ENCODE results near the gene NPM1.

NPM1 gene

GRCh38 chr5:171441246-171441791, 53.7 kb downstream of the NPM1 start:
- H3K36me3 ChIP-seq: no peaks in the 10 kb centered on the region
- H3K9me3 ChIP-seq: no peaks in the 10 kb centered on the region
- H3K27ac ChIP-seq: no peak overlapping the region
- no peak for DNase-seq
- intact Hi-C loops (cut with DNase I; ENCODE audit: low total_unique reads): no loop called here
- peaks cover 0 to 7% (median 0%) of the 10 kb centered on the region in 4 donors for H3K4me1 ChIP-seq
- H3K27me3 ChIP-seq: no peaks in the 10 kb centered on the region
- no peak for TF ChIP-seq CTCF (IDR thresholded peaks at IDR 0.05)
- H3K4me3 ChIP-seq: no peak overlapping the region

- H3K4me1 ChIP-seq: peaks cover 0 to 7% (median 0%) of the 10 kb centered on the region in 4 donors
Measured at GRCh38 chr5:171442287-171443042, 54.8 kb downstream of the NPM1 start.

GRCh38 chr5:171444582-171444981, 56.9 kb downstream of the NPM1 start:
- peaks cover 0 to 7% (median 0%) of the 10 kb centered on the region in 4 donors for H3K4me1 ChIP-seq
- H3K27ac ChIP-seq: no peak overlapping the region
- no peaks in the 10 kb centered on the region for H3K9me3 ChIP-seq
- intact Hi-C loops (cut with DNase I; ENCODE audit: low total_unique reads): no loop called here
- H3K27me3 ChIP-seq: no peaks in the 10 kb centered on the region
- DNase-seq: no peak
- H3K36me3 ChIP-seq: no peaks in the 10 kb centered on the region
- H3K4me3 ChIP-seq: no peak overlapping the region
- no peak for TF ChIP-seq CTCF (IDR thresholded peaks at IDR 0.05)

More at GRCh38 chr5:171442287-171443042, 54.8 kb downstream of the NPM1 start:
- Histone ChIP-seq H3K36me3 (no peaks in the 10 kb centered on the region), H3K27me3 (no peaks in the 10 kb centered on the region), H3K27ac (no peak overlapping the region), H3K4me3 (no peak overlapping the region), H3K9me3 (no peaks in the 10 kb centered on the region)
- intact Hi-C loops (cut with DNase I; ENCODE audit: low total_unique reads): no loop called here
- no peak for TF ChIP-seq CTCF (IDR thresholded peaks at IDR 0.05)
- no peak for DNase-seq

GRCh38 chr5:171445644-171446516, 58.2 kb downstream of the NPM1 start:
- no peak for TF ChIP-seq CTCF (IDR thresholded peaks at IDR 0.05)
- H3K27ac ChIP-seq: no peak overlapping the region
- H3K4me3 ChIP-seq: no peak overlapping the region
- intact Hi-C loops (cut with DNase I; ENCODE audit: low total_unique reads): no loop called here
- H3K27me3 ChIP-seq: no peaks in the 10 kb centered on the region
- peak in 1 of 2 donors; percentile 75 for DNase-seq
- H3K36me3 ChIP-seq: no peaks in the 10 kb centered on the region
- no peaks in the 10 kb centered on the region for H3K9me3 ChIP-seq
- H3K4me1 ChIP-seq: peaks cover 0 to 7% (median under 1%) of the 10 kb centered on the region in 4 donors

GRCh38 chr5:171447226-171447625, 59.6 kb downstream of the NPM1 start:
- no peak overlapping the region for H3K27ac ChIP-seq
- no peaks in the 10 kb centered on the region for H3K9me3 ChIP-seq
- no peak for TF ChIP-seq CTCF (IDR thresholded peaks at IDR 0.05)
- H3K27me3 ChIP-seq: no peaks in the 10 kb centered on the region
- peaks cover 0 to 7% (median 3%) of the 10 kb centered on the region in 4 donors for H3K4me1 ChIP-seq
- H3K4me3 ChIP-seq: no peak overlapping the region
- DNase-seq: no peak
- intact Hi-C loops (cut with DNase I; ENCODE audit: low total_unique reads): no loop called here
- no peaks in the 10 kb centered on the region for H3K36me3 ChIP-seq
